Testis (tissue), 3 donors: Measurements from ENCODE around the gene COPS9. TPM values are rescaled to one million over a fixed set of nuclear protein-coding genes. Genes with fewer than 3 reads are reported as not detected.

Experiments used
- DNase-seq: peaks from one replicate; pipeline ENCODE4 v3.0.0-alpha.2; 2019
- H3K27ac ChIP-seq, 2 donors: fragments of 200-600 bp; sonication (generic); one replicate each; pipeline ENCODE4 v1.5.1; 2019
- H3K27me3 ChIP-seq: fragments of 200-600 bp; sonication (generic); one replicate; pipeline ENCODE4 v1.5.1; 2019
- H3K36me3 ChIP-seq: fragments of 200-600 bp; sonication (generic); one replicate; pipeline ENCODE4 v1.5.1; 2017; ENCODE audit warnings: low read depth; ENCODE audit errors: missing control alignments
- H3K4me1 ChIP-seq: fragments of 200-600 bp; sonication (generic); one replicate; pipeline ENCODE4 v1.5.1; 2019
- H3K4me3 ChIP-seq, 2 donors: fragments of 200-600 bp; sonication (generic); one replicate each; pipeline ENCODE4 v1.5.1; 2017 to 2019
- H3K9me3 ChIP-seq: fragments of 200-600 bp; sonication (generic); one replicate; pipeline ENCODE4 v1.5.1; 2017
- POLR2A ChIP-seq: fragments of 450-650 bp; IDR thresholded peaks from one replicate; pipeline ENCODE4 v1.6.1; 2017; ENCODE audit warnings: antibody characterized with exemption, mild to moderate bottlenecking, moderate library complexity
- WGBS, 2 donors: methylation state at CpG; one replicate each; pipeline ENCODE4 v1.1.5; 2018; 5-methylcytosine and 5-hydroxymethylcytosine counted together
- intact Hi-C: fragments of 100-400 bp; cut with DNase I; formaldehyde crosslinking; loops from one replicate; pipeline ENCODE4 v1.15.1; 2023; ENCODE audit warnings: low total_unique reads
- polyA plus RNA-seq: library from polyadenylated mRNA; stranded (reverse); fragments of 350-450 nt; fragmentation: Illumina TruSeq; extraction: RNeasy Lipid Tissue Mini Kit (QIAGEN cat#74804); gene quantifications from one replicate; pipeline ENCODE4 v1.2.3, GENCODE V29; 2014; ENCODE audit warnings: low read depth, low replicate concordance; ENCODE audit not compliant: insufficient read depth
- total RNA-seq, 2 donors: library from RNA; depleted of rRNA; stranded (reverse); fragments of >200 nt; gene quantifications; one replicate each; pipeline ENCODE4 v1.2.3, GENCODE V29; 2016
- TF ChIP-seq, protein P1 (sequence below), 3 experiments: fragments of 450-650 bp in 2 of 3; fragments of 200-600 bp in 1 of 3; sonication (generic) in 1 of 3; IDR thresholded peaks; one replicate each; pipeline ENCODE4 v1.5.1; 2016 to 2019; ENCODE audit warnings: antibody characterized with exemption in 3 of 3, mild to moderate bottlenecking in 2 of 3, moderate library complexity in 1 of 3

Gene COPS9
- total and polyA plus RNA-seq, 3 donors from 2014 or later, result 167 to 201 (median 170) TPM

DNA sequence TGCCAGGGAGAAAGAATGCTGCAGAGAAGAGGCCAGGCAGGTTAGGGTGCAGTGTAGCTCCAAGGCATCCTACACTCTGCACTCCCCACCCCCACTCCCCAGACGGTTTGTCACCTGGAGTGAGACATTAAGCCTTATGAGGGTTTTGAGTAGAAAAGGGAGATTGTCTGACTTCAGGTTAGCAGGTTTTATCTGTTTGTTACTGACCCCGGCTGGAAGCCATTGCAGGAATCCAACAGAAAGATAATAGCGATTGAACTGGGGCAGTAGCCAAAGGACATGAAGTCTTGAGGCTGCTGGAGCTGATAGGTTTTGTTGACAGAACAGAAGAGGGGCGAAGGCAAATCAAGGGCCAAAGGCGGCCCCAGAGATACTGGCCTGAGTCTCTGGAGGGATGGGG is 46.8 kb downstream of the COPS9 start:
- Histone ChIP-seq H3K27me3 (no peaks in the 10 kb centered on the region), H3K4me3 (no peak overlapping the region), H3K9me3 (no peaks in the 10 kb centered on the region), H3K36me3 (no peaks in the 10 kb centered on the region), H3K27ac (peak overlapping the region in 1 of 2 donors; percentile 17), H3K4me1 (no peaks in the 10 kb centered on the region)
- no peak for DNase-seq
- WGBS, 2 donors, result 59 to 70% methylated on average over 5 of the region's 5 CpGs
- no peak for TF ChIP-seq POLR2A
- TF ChIP-seq, protein P1, sequence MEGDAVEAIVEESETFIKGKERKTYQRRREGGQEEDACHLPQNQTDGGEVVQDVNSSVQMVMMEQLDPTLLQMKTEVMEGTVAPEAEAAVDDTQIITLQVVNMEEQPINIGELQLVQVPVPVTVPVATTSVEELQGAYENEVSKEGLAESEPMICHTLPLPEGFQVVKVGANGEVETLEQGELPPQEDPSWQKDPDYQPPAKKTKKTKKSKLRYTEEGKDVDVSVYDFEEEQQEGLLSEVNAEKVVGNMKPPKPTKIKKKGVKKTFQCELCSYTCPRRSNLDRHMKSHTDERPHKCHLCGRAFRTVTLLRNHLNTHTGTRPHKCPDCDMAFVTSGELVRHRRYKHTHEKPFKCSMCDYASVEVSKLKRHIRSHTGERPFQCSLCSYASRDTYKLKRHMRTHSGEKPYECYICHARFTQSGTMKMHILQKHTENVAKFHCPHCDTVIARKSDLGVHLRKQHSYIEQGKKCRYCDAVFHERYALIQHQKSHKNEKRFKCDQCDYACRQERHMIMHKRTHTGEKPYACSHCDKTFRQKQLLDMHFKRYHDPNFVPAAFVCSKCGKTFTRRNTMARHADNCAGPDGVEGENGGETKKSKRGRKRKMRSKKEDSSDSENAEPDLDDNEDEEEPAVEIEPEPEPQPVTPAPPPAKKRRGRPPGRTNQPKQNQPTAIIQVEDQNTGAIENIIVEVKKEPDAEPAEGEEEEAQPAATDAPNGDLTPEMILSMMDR (IDR thresholded peaks at IDR 0.05), result no peak
- intact Hi-C loops, result no loop called here

DNA sequence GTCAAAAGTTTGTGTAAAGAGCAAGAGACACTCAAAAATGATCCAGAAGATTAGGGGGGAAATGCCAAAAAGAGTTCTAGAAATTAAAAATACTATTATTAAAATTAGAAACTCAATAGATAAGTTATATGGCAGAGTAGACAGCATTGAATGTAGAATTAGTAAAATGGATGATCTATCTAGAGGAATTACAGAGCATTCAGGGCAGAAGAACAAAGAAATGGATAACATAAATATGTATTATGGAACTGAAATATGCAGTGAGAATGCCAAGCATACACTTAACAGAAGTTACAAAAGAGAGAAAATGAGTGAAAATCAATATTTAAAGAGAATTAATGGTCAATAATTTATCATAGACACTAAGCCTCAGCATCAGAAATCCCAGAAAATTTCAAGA is 49.5 kb downstream of the COPS9 start:
- intact Hi-C loops, result no loop called here
- Histone ChIP-seq H3K36me3 (no peaks in the 10 kb centered on the region), H3K9me3 (no peaks in the 10 kb centered on the region), H3K27ac (no peak overlapping the region), H3K27me3 (no peaks in the 10 kb centered on the region), H3K4me3 (no peak overlapping the region), H3K4me1 (no peaks in the 10 kb centered on the region)
- TF ChIP-seq, protein P1 (IDR thresholded peaks at IDR 0.05), result no peak
- no peak for TF ChIP-seq POLR2A
- DNase-seq, result no peak

Other genes starting within 250 kb of the COPS9 start
- 100 to 1,000 TPM; 139 to 165 TPM for gene NDUFA10, start 111.0 kb downstream of the COPS9 start, total RNA-seq
- 108 TPM for gene NDUFA10, start 111.0 kb downstream of the COPS9 start, polyA plus RNA-seq
- not detected for gene OR6B2, start 105.9 kb downstream of the COPS9 start, total RNA-seq
- not detected for gene OR6B2, start 105.9 kb downstream of the COPS9 start, polyA plus RNA-seq
- 1 to 10 TPM; 1.0 to 1.4 TPM for gene OR6B3, start 82.8 kb downstream of the COPS9 start, total RNA-seq
- gene OR6B3, start 82.8 kb downstream of the COPS9 start, polyA plus RNA-seq, result 0.80 TPM
- gene OTOS, start 4.4 kb upstream of the COPS9 start, total RNA-seq, result 1 to 10 TPM in 1 of 2 donors, not detected in 1; 1.5 TPM
- 1.2 TPM for gene OTOS, start 4.4 kb upstream of the COPS9 start, polyA plus RNA-seq